Panc1 (cell line): ENCODE results near the gene PIAS4.

Experiments used
- CTCF ChIP-seq: fragments of 450-650 bp; IDR thresholded peaks from 2 replicates; pipeline ENCODE4 v1.5.1; 2017; ENCODE audit warnings: mild to moderate bottlenecking
- TF ChIP-seq, protein P1 (sequence below), 2 experiments: IDR thresholded peaks; 2 replicates each; pipeline ENCODE4 v1.6.1; 2011 to 2012; ENCODE audit warnings: low read depth in 2 of 2, control low read depth in 1 of 2, low read length in 1 of 2, mild to moderate bottlenecking in 1 of 2, moderate library complexity in 1 of 2; ENCODE audit not compliant: insufficient read depth in 1 of 2

DNA sequence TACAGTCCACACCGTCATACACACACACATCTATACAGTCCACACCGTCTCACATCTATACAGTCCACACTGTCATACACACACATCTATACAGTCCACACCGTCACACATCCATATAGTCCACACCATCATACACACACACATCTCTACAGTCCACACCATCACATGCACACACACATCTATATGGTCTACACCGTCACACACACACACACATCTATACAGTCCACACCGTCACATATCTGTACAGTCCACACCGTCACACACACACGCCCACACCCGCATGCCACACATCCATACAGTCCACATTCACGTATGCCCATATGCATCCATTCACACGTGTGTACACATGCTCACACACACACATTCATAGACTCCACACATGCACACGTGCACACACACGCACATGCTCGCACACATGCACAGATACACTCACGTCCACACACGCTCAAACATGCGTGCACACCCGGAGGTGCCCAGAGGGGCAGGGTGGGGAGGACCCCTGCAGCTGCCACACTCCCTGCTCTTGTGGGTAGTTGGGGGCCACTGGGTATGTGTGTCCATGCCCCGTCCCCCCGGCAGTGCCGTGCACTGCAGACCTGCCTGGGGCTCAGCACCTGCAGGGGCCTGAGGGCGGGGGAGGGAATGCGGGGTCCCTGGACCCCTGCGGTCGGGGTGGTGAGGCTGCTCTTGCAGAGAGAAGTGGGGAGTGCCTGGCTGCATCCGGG lies 29.2 kb downstream of the PIAS4 start:
- TF ChIP-seq CTCF, result no peak
- TF ChIP-seq, protein P1, sequence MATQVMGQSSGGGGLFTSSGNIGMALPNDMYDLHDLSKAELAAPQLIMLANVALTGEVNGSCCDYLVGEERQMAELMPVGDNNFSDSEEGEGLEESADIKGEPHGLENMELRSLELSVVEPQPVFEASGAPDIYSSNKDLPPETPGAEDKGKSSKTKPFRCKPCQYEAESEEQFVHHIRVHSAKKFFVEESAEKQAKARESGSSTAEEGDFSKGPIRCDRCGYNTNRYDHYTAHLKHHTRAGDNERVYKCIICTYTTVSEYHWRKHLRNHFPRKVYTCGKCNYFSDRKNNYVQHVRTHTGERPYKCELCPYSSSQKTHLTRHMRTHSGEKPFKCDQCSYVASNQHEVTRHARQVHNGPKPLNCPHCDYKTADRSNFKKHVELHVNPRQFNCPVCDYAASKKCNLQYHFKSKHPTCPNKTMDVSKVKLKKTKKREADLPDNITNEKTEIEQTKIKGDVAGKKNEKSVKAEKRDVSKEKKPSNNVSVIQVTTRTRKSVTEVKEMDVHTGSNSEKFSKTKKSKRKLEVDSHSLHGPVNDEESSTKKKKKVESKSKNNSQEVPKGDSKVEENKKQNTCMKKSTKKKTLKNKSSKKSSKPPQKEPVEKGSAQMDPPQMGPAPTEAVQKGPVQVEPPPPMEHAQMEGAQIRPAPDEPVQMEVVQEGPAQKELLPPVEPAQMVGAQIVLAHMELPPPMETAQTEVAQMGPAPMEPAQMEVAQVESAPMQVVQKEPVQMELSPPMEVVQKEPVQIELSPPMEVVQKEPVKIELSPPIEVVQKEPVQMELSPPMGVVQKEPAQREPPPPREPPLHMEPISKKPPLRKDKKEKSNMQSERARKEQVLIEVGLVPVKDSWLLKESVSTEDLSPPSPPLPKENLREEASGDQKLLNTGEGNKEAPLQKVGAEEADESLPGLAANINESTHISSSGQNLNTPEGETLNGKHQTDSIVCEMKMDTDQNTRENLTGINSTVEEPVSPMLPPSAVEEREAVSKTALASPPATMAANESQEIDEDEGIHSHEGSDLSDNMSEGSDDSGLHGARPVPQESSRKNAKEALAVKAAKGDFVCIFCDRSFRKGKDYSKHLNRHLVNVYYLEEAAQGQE (IDR thresholded peaks at IDR 0.05; ENCODE audit: insufficient read depth in 1 of 2, low read depth in 2 of 2, low read length in 1 of 2), result no peak
